RWPE2 (cell line): ENCODE measurements around the gene ANXA2.

Experiments
- ATAC-seq: fragments of 200-7000 bp; cut with Tn5 transposase; 3 replicates; pipeline ENCODE4 v1.9.1; 2021; ENCODE audit warnings: low read depth
- DNase-seq: peaks from one replicate; pipeline ENCODE4 v3.0.0-alpha.2; 2020; ENCODE audit warnings: low spot score
- H3K27ac ChIP-seq: fragments of 450-650 bp; 2 replicates; pipeline ENCODE4 v1.5.1; 2017; ENCODE audit warnings: mild to moderate bottlenecking; ENCODE audit not compliant: poor library complexity, severe bottlenecking
- H3K27me3 ChIP-seq: fragments of 250-450 bp; sonication (Bioruptor Pico); 2 replicates; pipeline ENCODE4 v1.5.1; 2021; ENCODE audit warnings: mild to moderate bottlenecking, moderate library complexity; ENCODE audit not compliant: insufficient read depth, poor library complexity, severe bottlenecking
- H3K36me3 ChIP-seq: fragments of 250-450 bp; sonication (Bioruptor Pico); 2 replicates; pipeline ENCODE4 v1.5.1; 2020; ENCODE audit warnings: low read depth, mild to moderate bottlenecking, moderate library complexity
- H3K4me1 ChIP-seq: fragments of 250-450 bp; sonication (Bioruptor Pico); 2 replicates; pipeline ENCODE4 v1.5.1; 2021; ENCODE audit warnings: mild to moderate bottlenecking, moderate library complexity; ENCODE audit not compliant: insufficient read depth, poor library complexity, severe bottlenecking
- H3K4me3 ChIP-seq: fragments of 250-450 bp; sonication (Bioruptor Pico); 2 replicates; pipeline ENCODE4 v1.5.1; 2021; ENCODE audit warnings: mild to moderate bottlenecking, moderate library complexity; ENCODE audit not compliant: severe bottlenecking
- H3K9me3 ChIP-seq: fragments of 250-450 bp; sonication (Bioruptor Pico); 2 replicates; pipeline ENCODE4 v1.5.1; 2021; ENCODE audit warnings: mild to moderate bottlenecking, moderate library complexity; ENCODE audit not compliant: severe bottlenecking
- CTCF ChIP-seq: fragments of 450-650 bp; IDR thresholded peaks from one replicate; pipeline ENCODE4 v1.5.1; 2017; ENCODE audit warnings: mild to moderate bottlenecking, moderate library complexity; ENCODE audit not compliant: poor library complexity, severe bottlenecking

The ANXA2 gene

DNA sequence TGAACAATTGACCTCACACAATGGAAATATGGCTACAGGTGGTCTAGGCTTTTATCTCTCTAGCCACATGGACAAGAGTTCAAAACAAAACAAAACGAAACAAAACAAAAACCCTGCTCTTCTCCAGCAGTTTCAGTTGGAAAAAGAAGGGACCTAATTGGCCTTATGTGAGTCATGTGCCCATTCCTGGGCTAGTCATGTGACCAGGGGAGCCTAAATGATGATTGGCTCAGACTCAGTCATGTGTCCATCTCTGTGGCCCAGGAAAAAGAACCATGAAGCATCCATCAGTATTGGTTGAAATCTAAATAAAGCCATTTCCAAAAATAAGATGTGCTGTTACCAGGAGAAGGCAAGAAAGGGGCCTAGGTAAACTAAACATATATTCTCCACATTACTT, 96.8 kb downstream of the ANXA2 start:
- H3K27me3 ChIP-seq = no peaks in the 10 kb centered on the region
- no peak overlapping the region for H3K4me3 ChIP-seq
- H3K27ac ChIP-seq = no peak overlapping the region
- no peaks in the 10 kb centered on the region for H3K36me3 ChIP-seq
- no peaks in the 10 kb centered on the region for H3K4me1 ChIP-seq
- no peak for TF ChIP-seq CTCF
- H3K9me3 ChIP-seq = no peaks in the 10 kb centered on the region
- DNase-seq (no peak), ATAC-seq (no peak)

- peak; percentile 61 for ATAC-seq
- no peak overlapping the region for H3K27ac ChIP-seq
Observed at GRCh38 chr15:60299452-60300047, 98.2 kb downstream of the ANXA2 start.

More at GRCh38 chr15:60299452-60300047, 98.2 kb downstream of the ANXA2 start:
- no peaks in the 10 kb centered on the region for H3K4me1 ChIP-seq
- peak; percentile 56 for TF ChIP-seq CTCF
- no peaks in the 10 kb centered on the region for H3K36me3 ChIP-seq
- no peaks in the 10 kb centered on the region for H3K27me3 ChIP-seq
- H3K4me3 ChIP-seq = no peak overlapping the region
- H3K9me3 ChIP-seq = no peaks in the 10 kb centered on the region
- no peak for DNase-seq
